Neutrophil (primary cell): Measurements from ENCODE around the gene GMDS.

ENCODE experiments used
- H3K27ac ChIP-seq: fragments of 200-600 bp; sonication (generic); 2 replicates; pipeline ENCODE4 v1.5.1; 2016; ENCODE audit warnings: mild to moderate bottlenecking, moderate library complexity
- H3K27me3 ChIP-seq: fragments of 200-600 bp; sonication (generic); 2 replicates; pipeline ENCODE4 v1.6.0; 2016; ENCODE audit warnings: mild to moderate bottlenecking
- H3K36me3 ChIP-seq: fragments of 200-600 bp; sonication (generic); 2 replicates; pipeline ENCODE4 v1.5.1; 2017
- H3K4me1 ChIP-seq, 2 experiments: fragments of 200-600 bp in 1 of 2; sonication (generic) in 1 of 2; 1 replicate in 1 of 2; 2 replicates in 1 of 2; pipeline versions ENCODE4 v1.5.1 to v1.6.1; 2013 to 2016; ENCODE audit warnings: low read depth in 1 of 2, low read length in 1 of 2, mild to moderate bottlenecking in 1 of 2, moderate library complexity in 1 of 2; ENCODE audit not compliant: control insufficient read depth in 1 of 2, insufficient read depth in 1 of 2
- H3K4me3 ChIP-seq, 2 experiments: fragments of 200-600 bp in 1 of 2; sonication (generic) in 1 of 2; 1 replicate in 1 of 2; 2 replicates in 1 of 2; pipeline ENCODE4 v1.5.1; 2013 to 2016; ENCODE audit warnings: low read depth in 1 of 2, low read length in 1 of 2, mild to moderate bottlenecking in 1 of 2, moderate library complexity in 1 of 2
- H3K9me3 ChIP-seq: fragments of 200-600 bp; sonication (generic); 2 replicates; pipeline ENCODE4 v1.5.1; 2016
- TF ChIP-seq, protein P1 (sequence below): fragments of 200-600 bp; sonication (generic); IDR thresholded peaks from 2 replicates; pipeline ENCODE4 v1.5.1; 2016; ENCODE audit warnings: antibody characterized with exemption

GMDS gene

GRCh38 chr6:1749041-1749440, 496.4 kb downstream of the GMDS start:
- no peak overlapping the region for H3K4me3 ChIP-seq
- H3K4me1 ChIP-seq, result no peaks in the 10 kb centered on the region
- no peaks in the 10 kb centered on the region for H3K9me3 ChIP-seq
- H3K36me3 ChIP-seq, result no peaks in the 10 kb centered on the region
- TF ChIP-seq, protein P1, sequence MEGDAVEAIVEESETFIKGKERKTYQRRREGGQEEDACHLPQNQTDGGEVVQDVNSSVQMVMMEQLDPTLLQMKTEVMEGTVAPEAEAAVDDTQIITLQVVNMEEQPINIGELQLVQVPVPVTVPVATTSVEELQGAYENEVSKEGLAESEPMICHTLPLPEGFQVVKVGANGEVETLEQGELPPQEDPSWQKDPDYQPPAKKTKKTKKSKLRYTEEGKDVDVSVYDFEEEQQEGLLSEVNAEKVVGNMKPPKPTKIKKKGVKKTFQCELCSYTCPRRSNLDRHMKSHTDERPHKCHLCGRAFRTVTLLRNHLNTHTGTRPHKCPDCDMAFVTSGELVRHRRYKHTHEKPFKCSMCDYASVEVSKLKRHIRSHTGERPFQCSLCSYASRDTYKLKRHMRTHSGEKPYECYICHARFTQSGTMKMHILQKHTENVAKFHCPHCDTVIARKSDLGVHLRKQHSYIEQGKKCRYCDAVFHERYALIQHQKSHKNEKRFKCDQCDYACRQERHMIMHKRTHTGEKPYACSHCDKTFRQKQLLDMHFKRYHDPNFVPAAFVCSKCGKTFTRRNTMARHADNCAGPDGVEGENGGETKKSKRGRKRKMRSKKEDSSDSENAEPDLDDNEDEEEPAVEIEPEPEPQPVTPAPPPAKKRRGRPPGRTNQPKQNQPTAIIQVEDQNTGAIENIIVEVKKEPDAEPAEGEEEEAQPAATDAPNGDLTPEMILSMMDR, result no peak
- H3K27me3 ChIP-seq, result no peaks in the 10 kb centered on the region
- no peak overlapping the region for H3K27ac ChIP-seq

- Histone ChIP-seq H3K4me1 (no peaks in the 10 kb centered on the region), H3K27ac (no peak overlapping the region), H3K36me3 (no peaks in the 10 kb centered on the region), H3K9me3 (no peaks in the 10 kb centered on the region), H3K27me3 (no peaks in the 10 kb centered on the region), H3K4me3 (no peak overlapping the region)
- TF ChIP-seq, protein P1, result no peak
These were observed 497.9 kb downstream of the GMDS start for GRCh38 chr6:1747531-1747930.

GRCh38 chr6:1747003-1747402, 498.4 kb downstream of the GMDS start:
- Histone ChIP-seq H3K9me3 (no peaks in the 10 kb centered on the region), H3K27ac (no peak overlapping the region), H3K4me1 (no peaks in the 10 kb centered on the region), H3K27me3 (no peaks in the 10 kb centered on the region), H3K4me3 (no peak overlapping the region), H3K36me3 (no peaks in the 10 kb centered on the region)
- TF ChIP-seq, protein P1, result no peak

GRCh38 chr6:1745814-1746213, 499.6 kb downstream of the GMDS start:
- H3K4me1 ChIP-seq, result no peaks in the 10 kb centered on the region
- H3K9me3 ChIP-seq, result no peaks in the 10 kb centered on the region
- TF ChIP-seq, protein P1, result no peak
- no peak overlapping the region for H3K27ac ChIP-seq
- no peak overlapping the region for H3K4me3 ChIP-seq
- H3K36me3 ChIP-seq, result no peaks in the 10 kb centered on the region
- no peaks in the 10 kb centered on the region for H3K27me3 ChIP-seq

DNA sequence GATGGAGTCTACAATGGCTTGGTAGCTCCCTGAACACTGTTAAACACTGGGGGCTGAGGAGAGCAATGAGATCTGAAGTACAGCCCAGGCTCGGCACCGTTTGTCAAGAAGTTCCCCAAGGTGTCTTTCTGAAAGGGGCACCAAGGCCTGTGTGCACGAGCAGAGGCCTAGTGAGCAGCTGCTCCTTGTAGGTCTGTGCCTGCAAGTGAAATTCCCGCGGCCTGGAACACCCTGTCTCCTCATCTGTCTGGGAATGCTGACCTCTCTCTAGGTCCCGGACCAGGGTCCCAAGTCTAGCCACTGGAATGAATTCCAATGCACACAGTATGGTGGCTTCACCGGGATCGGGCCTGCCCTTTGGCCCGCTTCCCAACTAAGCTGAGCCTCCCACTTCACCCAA, 500.9 kb downstream of the GMDS start:
- H3K4me1 ChIP-seq, result no peaks in the 10 kb centered on the region
- H3K4me3 ChIP-seq, result no peak overlapping the region
- no peaks in the 10 kb centered on the region for H3K9me3 ChIP-seq
- H3K36me3 ChIP-seq, result no peaks in the 10 kb centered on the region
- TF ChIP-seq, protein P1, result no peak
- no peaks in the 10 kb centered on the region for H3K27me3 ChIP-seq
- H3K27ac ChIP-seq, result no peak overlapping the region

GRCh38 chr6:1739680-1740079, 505.7 kb downstream of the GMDS start:
- H3K27me3 ChIP-seq, result no peaks in the 10 kb centered on the region
- no peaks in the 10 kb centered on the region for H3K36me3 ChIP-seq
- TF ChIP-seq, protein P1, result no peak
- H3K9me3 ChIP-seq, result no peaks in the 10 kb centered on the region
- no peak overlapping the region for H3K27ac ChIP-seq
- H3K4me3 ChIP-seq, result no peak overlapping the region
- peaks cover 5 to 6% of the 10 kb centered on the region in 2 experiments for H3K4me1 ChIP-seq
